ENCODE measurements around the gene TTC28. TPM values are rescaled to one million over a fixed set of nuclear protein-coding genes. Genes with fewer than 3 reads are reported as not detected.
A peak's percentile ranks its signal among the peaks of the same experiment; 100 is the strongest.

Gene TTC28
- total RNA-seq, 1 donor from 2014 or later = 23.2 TPM

DNA sequence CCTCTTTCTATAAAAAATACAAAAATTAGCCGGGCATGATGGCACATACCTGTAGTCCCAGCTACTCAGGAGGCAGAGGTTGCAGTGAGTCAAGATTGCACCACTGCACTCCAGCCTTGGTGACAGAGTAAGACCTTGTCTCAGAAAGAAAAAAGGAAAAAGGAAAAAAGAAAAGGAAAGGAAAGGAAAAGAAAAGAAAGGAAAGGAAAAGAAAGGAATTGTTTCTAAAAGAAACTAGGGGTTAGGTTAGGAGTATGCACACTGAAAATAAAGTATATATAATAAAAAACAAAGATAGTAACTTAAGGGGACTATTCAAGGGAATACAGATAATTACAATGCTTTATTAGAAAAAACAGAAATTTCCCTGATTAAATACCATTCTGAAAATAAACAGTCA lies 50.9 kb downstream of the TTC28 start:
- Histone ChIP-seq H2AFZ (ENCODE audit: low read depth, low read length) (no peak overlapping the region), H3K9ac (ENCODE audit: low read length) (no peak overlapping the region), H3K4me3 (ENCODE audit: insufficient read depth, low read depth, low read length) (no peak overlapping the region), H3K4me1 (ENCODE audit: insufficient read depth, low read length) (no peaks in the 10 kb centered on the region), H4K20me1 (ENCODE audit: insufficient read depth, low read length) (no peaks in the 10 kb centered on the region), H3K27ac (ENCODE audit: low read depth, low read length) (no peak overlapping the region), H3K9me3 (ENCODE audit: insufficient read depth, low read depth, low read length) (no peaks in the 10 kb centered on the region), H3K79me2 (ENCODE audit: insufficient read depth, low read length) (no peaks in the 10 kb centered on the region), H3K27me3 (ENCODE audit: insufficient read depth, low read length) (no peaks in the 10 kb centered on the region), H3K4me2 (ENCODE audit: low read length) (no peak overlapping the region), H3K36me3 (ENCODE audit: insufficient read depth, low read length) (no peaks in the 10 kb centered on the region)
- no peaks in the 10 kb centered on the region for H3K36me3 Mint-ChIP-seq (ENCODE audit: low read depth, unreplicated experiment)
- H3K27me3 Mint-ChIP-seq (ENCODE audit: low read depth, unreplicated experiment) = no peaks in the 10 kb centered on the region
- no peaks in the 10 kb centered on the region for H3K9me3 Mint-ChIP-seq (ENCODE audit: unreplicated experiment)
- H3K27ac Mint-ChIP-seq (ENCODE audit: unreplicated experiment) = no peak overlapping the region
- FAIRE-seq (no peak), DNase-seq (ENCODE audit: low read depth) (no peak)
- TF ChIP-seq EZH2 (IDR thresholded peaks at IDR 0.05; ENCODE audit: insufficient read depth, low read length) = no peak
- TF ChIP-seq, protein P1, sequence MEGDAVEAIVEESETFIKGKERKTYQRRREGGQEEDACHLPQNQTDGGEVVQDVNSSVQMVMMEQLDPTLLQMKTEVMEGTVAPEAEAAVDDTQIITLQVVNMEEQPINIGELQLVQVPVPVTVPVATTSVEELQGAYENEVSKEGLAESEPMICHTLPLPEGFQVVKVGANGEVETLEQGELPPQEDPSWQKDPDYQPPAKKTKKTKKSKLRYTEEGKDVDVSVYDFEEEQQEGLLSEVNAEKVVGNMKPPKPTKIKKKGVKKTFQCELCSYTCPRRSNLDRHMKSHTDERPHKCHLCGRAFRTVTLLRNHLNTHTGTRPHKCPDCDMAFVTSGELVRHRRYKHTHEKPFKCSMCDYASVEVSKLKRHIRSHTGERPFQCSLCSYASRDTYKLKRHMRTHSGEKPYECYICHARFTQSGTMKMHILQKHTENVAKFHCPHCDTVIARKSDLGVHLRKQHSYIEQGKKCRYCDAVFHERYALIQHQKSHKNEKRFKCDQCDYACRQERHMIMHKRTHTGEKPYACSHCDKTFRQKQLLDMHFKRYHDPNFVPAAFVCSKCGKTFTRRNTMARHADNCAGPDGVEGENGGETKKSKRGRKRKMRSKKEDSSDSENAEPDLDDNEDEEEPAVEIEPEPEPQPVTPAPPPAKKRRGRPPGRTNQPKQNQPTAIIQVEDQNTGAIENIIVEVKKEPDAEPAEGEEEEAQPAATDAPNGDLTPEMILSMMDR (IDR thresholded peaks at IDR 0.05; ENCODE audit: insufficient read depth, low read depth, low read length) = no peak
- peaks cover 2% of the 10 kb centered on the region for H3K4me1 Mint-ChIP-seq (ENCODE audit: low read depth, unreplicated experiment)
- peak overlapping the region; percentile 17 for H3K4me3 Mint-ChIP-seq (ENCODE audit: unreplicated experiment)

DNA sequence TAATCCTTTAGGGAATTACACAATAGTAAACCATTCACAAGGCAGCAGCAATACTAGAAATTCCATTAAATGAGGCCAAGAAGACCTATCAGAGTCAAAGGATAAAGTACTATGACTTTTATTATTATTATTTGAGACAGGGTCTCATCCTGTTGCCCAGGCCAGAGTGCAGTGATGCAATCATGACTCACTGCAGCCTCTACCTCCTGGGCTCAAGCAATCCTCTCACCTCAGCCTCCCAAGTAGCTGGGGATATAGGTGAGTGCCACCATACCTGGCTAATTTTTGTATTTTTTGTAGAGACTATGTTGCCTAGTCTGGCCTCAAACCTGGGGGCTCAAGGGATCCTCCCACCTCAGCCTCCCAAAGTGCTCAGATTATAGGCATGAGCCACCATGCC lies 51.8 kb downstream of the TTC28 start:
- TF ChIP-seq, protein P1 (IDR thresholded peaks at IDR 0.05; ENCODE audit: insufficient read depth, low read depth, low read length) = no peak
- TF ChIP-seq EZH2 (IDR thresholded peaks at IDR 0.05; ENCODE audit: insufficient read depth, low read length) = no peak
- no peak for FAIRE-seq
- DNase-seq (ENCODE audit: low read depth) = no peak
- Mint-ChIP-seq H3K36me3 (ENCODE audit: low read depth, unreplicated experiment) (no peaks in the 10 kb centered on the region), H3K9me3 (ENCODE audit: unreplicated experiment) (no peaks in the 10 kb centered on the region), H3K27ac (ENCODE audit: unreplicated experiment) (no peak overlapping the region), H3K4me3 (ENCODE audit: unreplicated experiment) (no peak overlapping the region), H3K27me3 (ENCODE audit: low read depth, unreplicated experiment) (no peaks in the 10 kb centered on the region), H3K4me1 (ENCODE audit: low read depth, unreplicated experiment) (peaks cover 2% of the 10 kb centered on the region)
- Histone ChIP-seq H3K79me2 (ENCODE audit: insufficient read depth, low read length) (no peaks in the 10 kb centered on the region), H2AFZ (ENCODE audit: low read depth, low read length) (no peak overlapping the region), H3K9ac (ENCODE audit: low read length) (no peak overlapping the region), H3K4me3 (ENCODE audit: insufficient read depth, low read depth, low read length) (no peak overlapping the region), H3K9me3 (ENCODE audit: insufficient read depth, low read depth, low read length) (no peaks in the 10 kb centered on the region), H3K27ac (ENCODE audit: low read depth, low read length) (no peak overlapping the region), H3K4me1 (ENCODE audit: insufficient read depth, low read length) (no peaks in the 10 kb centered on the region), H3K4me2 (ENCODE audit: low read length) (no peak overlapping the region), H4K20me1 (ENCODE audit: insufficient read depth, low read length) (no peaks in the 10 kb centered on the region), H3K27me3 (ENCODE audit: insufficient read depth, low read length) (no peaks in the 10 kb centered on the region), H3K36me3 (ENCODE audit: insufficient read depth, low read length) (no peaks in the 10 kb centered on the region)

DNA sequence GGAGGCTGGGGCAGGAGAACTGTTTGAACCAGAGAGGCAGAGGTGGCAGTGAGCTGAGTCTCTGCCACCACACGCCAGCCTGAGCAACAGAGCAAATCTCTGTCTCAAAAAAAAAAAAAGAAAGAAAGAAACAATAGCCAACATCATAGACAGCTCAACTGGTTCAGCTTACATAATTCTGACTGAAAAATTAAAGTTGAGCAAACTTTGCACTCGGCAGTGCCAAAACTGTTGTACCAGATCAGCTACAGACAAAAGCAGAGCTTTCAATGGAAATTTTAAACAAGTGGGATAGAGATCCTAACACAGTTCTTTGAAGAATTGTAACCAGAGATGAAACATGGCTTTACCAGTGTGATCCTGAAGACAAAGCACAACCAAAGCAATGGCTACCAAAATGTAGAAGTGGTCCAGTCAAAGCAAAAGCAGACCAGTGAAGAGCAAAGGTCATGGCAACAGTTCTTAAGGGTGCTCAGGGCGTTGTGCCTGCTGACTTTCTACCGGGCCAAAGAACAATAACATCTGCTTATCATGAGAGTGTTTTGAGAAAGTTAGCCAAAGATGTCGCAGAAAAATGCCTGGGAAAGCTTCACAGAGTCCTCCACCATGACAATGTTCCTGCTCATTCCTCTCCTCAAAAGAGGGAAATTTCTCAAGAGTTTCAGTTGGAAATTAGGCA lies 59.3 kb downstream of the TTC28 start:
- no peaks in the 10 kb centered on the region for H3K79me2 ChIP-seq (ENCODE audit: insufficient read depth, low read length)
- H3K27me3 ChIP-seq (ENCODE audit: insufficient read depth, low read length) = no peaks in the 10 kb centered on the region
- Mint-ChIP-seq H3K27me3 (ENCODE audit: low read depth, unreplicated experiment) (no peaks in the 10 kb centered on the region), H3K27ac (ENCODE audit: unreplicated experiment) (no peak overlapping the region), H3K9me3 (ENCODE audit: unreplicated experiment) (peaks cover 1% of the 10 kb centered on the region), H3K4me1 (ENCODE audit: low read depth, unreplicated experiment) (peaks cover 5% of the 10 kb centered on the region), H3K36me3 (ENCODE audit: low read depth, unreplicated experiment) (no peaks in the 10 kb centered on the region), H3K4me3 (ENCODE audit: unreplicated experiment) (no peak overlapping the region)
- no peaks in the 10 kb centered on the region for H4K20me1 ChIP-seq (ENCODE audit: insufficient read depth, low read length)
- no peaks in the 10 kb centered on the region for H3K4me1 ChIP-seq (ENCODE audit: insufficient read depth, low read length)
- no peaks in the 10 kb centered on the region for H3K9me3 ChIP-seq (ENCODE audit: insufficient read depth, low read depth, low read length)
- H3K27ac ChIP-seq (ENCODE audit: low read depth, low read length) = no peak overlapping the region
- TF ChIP-seq EZH2 (IDR thresholded peaks at IDR 0.05; ENCODE audit: insufficient read depth, low read length) = no peak
- TF ChIP-seq, protein P1 (IDR thresholded peaks at IDR 0.05; ENCODE audit: insufficient read depth, low read depth, low read length) = no peak
- H2AFZ ChIP-seq (ENCODE audit: low read depth, low read length) = no peak overlapping the region
- no peak overlapping the region for H3K9ac ChIP-seq (ENCODE audit: low read length)
- no peak overlapping the region for H3K4me2 ChIP-seq (ENCODE audit: low read length)
- DNase-seq (ENCODE audit: low read depth) (no peak), FAIRE-seq (no peak)
- no peaks in the 10 kb centered on the region for H3K36me3 ChIP-seq (ENCODE audit: insufficient read depth, low read length)
- H3K4me3 ChIP-seq (ENCODE audit: insufficient read depth, low read depth, low read length) = no peak overlapping the region
